Lower leg skin (tissue), 3 donors: ENCODE data around the gene PPP4C.

ENCODE experiments used
- CTCF ChIP-seq, 3 donors: fragments of 450-650 bp; IDR thresholded peaks; one replicate each; pipeline ENCODE4 v1.5.1; 2016; ENCODE audit warnings: antibody characterized with exemption in 3 of 3, mild to moderate bottlenecking in 3 of 3, moderate library complexity in 2 of 3
- POLR2A ChIP-seq, 2 donors: fragments of 450-650 bp; IDR thresholded peaks; one replicate each; pipeline ENCODE4 v1.6.1; 2016 to 2017; ENCODE audit warnings: antibody characterized with exemption in 2 of 2, mild to moderate bottlenecking in 1 of 2, moderate library complexity in 1 of 2

GRCh38 chr16:30085247-30085646, 9.5 kb downstream of the PPP4C start:
- no peak for TF ChIP-seq CTCF (IDR thresholded peaks at IDR 0.05)
- no peak for TF ChIP-seq POLR2A (IDR thresholded peaks at IDR 0.05)
